Suppressor macrophage (primary cell): Measurements from ENCODE around the gene GMEB2.
A peak's percentile ranks its signal among the peaks of the same experiment; 100 is the strongest.
"Not testable (repeated sequence)": the region's sequence is repeated elsewhere in the genome, so short reads cannot be mapped to it uniquely, and the experiment has no call there.

ENCODE experiments used
- DNase-seq, 4 experiments: peaks; one replicate each; pipeline ENCODE4 v3.0.0-alpha.2; 2020 to 2022

Gene GMEB2

DNA sequence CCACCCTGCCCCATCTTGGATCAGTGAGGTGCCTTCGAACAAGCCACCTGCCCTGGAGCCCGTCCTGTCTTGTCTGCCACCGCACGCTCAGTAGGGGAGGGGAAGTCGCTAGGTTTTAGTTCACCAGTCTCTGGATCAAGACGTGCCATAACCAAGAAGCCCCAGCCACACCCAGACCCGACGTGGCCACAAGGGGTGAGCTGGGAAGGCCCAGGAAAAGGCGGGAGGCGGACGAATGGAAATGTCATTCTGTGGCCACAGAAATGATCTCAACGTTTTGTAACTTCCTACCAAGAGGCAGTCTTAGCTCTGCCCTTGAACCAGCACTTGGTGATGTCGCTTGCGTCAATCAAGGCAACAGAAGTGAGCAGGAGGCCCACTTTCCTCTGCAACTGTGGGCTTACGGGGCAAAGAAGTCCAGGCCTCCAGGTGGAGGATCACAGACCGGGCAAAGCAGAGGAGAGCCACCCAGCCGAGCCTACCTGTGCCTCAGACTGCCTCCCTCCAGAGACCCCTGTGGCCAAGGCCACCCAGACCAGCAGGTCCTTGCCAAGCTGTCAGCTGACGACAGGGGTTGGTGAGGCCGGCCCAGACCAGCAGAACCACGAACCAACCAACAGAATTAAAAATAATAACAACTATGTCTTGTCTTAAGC, 14.5 kb downstream of the GMEB2 start:
- DNase-seq = peak; percentile 89 to 94 (median 90)

DNA sequence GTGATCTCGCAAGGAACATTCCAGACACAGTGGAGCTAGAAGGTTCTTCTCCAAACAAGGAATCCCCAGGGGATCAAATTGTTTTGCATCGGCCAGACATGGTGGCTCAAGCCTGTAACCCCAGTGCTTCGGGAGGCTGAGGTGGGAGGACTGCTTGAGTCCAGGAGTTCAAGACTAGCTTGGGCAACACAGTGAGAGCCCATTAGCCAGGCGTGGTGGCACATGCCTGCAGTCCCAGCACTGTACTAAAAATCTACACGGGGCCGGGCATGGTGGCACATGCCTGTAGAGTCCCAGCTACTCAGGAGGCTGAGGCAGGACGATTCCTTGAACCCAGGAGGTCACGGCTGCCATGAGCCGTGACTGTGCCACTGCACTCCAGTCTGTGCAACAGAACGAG, 15.3 kb downstream of the GMEB2 start:
- no peak for DNase-seq

DNA sequence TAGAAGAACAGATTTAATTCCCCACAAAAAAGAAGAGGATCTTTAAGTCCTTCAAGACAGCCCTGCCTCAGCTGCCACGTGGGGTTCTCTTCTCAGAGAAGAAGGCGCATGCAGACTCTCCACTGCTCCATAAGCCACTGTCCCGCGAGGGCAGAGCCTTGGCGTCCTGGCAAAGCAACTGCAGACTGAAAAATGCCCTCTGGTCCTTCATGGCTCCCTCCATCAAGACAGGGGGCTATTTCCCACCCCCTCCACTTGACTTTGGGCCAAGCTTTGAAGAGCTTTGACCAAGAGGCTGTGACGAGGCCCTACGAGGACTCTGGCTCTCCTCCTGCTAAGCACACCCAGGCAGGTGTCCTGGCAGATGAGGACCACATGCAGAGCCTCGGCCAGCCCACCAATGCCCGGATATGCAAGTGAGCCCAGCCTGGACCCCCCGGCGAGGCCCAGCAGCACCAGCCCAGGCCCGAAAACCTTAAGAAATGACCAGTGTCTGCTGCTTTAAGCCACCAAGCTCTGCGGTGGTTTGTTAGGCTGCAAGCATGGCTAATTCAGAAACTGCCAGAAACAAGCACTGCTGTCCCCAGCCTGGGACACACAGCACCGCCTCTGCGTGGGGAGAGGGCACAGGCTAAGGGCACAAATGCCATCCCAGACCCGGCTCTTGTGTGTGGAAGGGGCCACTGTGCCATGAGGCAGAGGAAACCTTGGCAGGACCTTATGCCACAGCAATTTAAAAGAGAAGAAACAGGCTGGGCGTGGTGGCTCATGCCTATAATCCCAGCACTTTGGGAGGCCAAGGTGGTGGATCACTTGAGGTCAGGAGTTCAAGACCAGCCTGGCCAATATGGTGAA, 16.1 kb downstream of the GMEB2 start:
- peak in 1 of 4 experiments; percentile 20 for DNase-seq

DNA sequence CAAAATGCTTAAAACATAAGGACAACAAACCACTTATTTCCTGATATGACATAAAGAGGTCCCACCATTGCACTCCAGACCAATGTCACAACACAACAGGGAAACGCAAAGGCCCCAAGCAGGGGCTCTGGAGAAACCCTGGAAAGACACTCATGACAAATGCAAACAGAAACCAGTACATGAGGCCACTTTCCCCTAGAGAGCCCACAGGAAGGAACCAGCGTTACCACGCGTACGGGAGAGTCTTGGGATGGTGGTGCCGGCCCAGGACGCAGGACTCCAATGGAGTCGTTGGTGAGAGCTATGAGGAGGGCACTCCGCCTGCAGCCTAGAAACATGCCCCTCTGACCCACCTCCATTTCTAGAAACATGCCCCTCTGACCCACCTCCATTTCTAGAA, 20.2 kb downstream of the GMEB2 start:
- no peak for DNase-seq

DNA sequence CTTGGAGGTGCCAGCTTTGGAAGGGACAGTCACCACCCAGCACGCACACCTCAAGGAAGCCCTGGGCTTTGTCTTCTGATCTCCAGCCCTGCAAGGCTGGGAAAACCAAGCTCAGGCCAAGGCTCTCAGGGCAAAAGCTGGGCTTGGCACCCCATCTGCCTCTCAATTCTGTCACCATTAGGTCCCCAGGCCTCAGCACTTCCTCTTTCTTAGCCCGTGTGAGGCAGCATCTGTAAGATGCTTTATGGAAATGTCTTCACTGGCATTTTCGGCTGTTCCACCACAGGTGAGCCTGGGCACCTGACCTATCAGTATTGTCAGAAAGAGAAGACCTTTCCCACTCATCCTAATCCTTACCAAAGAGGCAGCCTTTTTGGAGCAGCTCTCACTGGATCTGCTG, 24.6 kb downstream of the GMEB2 start:
- DNase-seq = peak in 2 of 4 experiments; percentile 6 to 21

DNA sequence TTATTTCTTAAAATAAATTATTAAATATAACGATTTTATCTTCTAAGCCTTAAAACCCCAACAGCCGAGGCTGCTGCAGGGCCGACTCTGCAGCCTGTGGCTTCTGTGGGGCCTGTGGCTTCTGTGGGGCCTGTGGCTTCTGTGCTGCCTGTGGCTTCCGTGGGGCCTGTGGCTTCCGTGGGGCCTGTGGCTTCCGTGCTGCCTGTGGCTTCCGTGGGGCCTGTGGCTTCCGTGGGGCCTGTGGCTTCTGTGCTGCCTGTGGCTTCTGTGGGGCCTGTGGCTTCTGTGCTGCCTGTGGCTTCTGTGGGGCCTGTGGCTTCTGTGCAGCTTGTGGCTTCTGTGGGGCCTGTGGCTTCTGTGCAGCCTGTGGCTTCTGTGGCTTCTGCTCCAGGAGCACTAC, 25.2 kb downstream of the GMEB2 start:
- not testable (repeated sequence) for DNase-seq

DNA sequence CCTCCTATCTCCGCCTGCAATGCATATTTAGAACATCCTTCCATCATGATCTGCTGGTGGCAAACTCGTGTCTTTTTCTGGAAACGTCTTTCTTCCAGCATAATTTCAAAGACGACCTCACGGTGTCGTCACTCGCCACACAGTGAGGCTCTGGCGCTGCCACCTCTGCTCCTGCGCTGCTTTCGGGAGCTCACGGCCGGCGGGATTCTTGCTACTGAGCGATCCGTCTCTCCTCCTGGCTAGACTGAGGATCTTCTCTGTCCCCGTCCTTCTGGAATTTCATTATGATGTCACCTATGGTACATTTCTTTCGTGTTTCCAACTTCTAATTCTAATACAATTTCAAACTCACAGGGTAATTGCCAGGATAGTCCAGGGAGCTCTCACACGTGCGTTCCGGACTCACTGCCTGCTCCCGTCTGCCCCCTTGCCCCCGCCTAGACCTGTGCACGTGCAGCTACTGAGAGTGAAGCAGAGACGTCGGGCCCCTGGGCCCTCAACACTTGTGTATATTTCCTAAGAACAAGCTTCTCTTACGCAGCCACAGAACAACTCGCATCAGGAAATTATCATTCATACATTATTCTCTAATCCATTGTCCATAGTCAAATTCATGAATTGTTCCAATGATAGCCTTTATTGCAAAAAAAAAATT, 27.4 kb downstream of the GMEB2 start:
- DNase-seq = no peak

DNA sequence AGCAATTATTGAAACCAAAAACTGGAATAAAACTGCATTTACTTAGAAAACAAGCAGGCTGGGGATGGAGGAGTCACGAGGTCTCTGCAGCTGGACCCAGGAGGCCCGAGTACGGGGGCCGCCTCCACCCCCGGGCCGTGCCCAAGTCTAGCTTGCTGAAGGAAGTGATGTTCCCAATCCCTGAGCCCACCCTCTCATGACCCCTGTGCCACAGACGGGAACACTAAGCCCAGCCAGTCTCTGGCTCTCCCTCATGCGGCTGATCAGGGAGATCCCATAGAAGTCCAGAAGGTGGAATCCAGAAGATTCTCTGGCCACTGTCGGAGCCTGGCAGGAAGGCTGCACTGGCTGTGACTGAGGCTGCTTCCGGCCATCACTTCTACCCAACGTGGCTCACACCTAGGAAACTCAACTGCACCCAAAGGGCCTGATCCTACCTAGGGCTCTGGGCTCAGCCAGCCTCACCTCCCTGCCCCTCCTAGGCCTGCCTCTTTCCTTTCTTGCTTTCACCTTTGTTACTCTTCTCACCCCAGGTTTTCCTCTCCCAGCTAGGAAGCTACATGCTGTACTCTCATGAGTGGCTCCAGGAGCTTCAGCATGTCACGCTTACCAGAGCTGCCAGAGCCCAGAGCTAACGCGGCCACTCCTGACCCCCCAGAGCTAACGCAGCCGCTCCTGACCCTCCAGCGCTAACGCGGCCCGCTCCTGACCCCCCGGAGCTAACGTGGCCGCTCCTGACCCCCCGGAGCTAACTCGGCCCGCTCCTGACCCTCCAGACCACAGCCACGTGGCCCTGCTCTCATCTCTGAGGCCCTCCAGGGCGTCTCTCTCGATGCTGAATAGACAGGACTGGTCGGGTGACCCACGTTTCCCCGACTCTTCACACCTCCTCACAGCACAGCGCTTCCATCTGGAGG, 28.2 kb downstream of the GMEB2 start:
- no peak for DNase-seq

DNA sequence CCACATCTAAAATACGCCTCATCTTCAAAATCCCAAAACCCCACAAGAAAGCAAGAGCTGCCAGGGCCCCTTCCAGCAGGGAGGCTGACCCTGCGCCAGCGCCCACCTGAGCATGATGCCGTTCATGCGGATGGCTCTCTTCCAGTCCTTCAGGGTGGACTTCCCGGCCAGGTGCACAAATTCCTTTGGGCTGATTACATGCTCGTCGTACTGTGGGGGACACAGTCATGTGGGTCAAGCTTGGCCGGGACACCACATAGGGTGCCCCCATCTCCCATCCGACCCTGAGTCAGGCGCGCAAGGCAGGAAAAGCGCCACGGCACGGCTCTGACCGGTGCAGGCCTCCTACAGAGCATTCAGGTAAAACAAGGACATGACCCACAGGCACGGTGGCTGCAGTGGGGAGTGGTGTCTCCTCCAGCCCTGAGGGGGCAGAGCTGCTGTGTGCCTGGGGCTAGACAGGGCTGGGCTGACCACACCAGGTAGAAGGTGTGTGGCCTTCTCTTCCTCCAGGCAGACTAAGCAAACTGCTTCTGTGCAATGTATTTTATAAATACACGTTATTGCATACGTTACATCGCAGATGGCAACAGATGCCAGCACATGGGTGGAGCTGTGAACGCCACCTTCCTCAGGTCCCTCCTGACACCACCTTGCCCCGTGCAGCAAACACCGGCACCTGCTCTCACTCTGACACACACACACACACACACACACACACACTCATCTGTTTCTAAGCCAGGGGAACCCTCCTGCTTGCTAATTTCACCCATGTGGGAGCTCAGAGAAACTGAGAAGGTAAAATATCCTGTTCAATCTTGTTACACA, 29.0 kb downstream of the GMEB2 start:
- no peak for DNase-seq

DNA sequence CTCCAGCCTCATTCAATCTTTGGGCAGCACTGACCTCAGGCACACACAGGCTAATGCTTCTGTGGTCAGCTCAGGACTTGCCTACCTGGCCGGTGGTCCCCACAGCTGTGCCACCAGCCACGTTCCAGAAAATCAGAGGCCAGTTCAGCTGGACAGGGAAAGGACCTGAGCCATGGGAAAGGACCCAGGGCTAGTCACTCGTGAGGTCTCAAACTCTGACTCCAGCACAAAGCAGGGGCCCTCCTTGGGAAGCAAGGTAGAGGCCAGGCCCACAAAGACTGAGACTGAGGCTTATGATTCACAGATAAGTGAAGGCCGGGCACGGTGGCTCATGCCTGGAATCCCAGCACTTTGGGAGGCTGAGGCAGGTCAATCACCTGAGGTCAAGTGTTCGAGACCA, 30.5 kb downstream of the GMEB2 start:
- no peak for DNase-seq

DNA sequence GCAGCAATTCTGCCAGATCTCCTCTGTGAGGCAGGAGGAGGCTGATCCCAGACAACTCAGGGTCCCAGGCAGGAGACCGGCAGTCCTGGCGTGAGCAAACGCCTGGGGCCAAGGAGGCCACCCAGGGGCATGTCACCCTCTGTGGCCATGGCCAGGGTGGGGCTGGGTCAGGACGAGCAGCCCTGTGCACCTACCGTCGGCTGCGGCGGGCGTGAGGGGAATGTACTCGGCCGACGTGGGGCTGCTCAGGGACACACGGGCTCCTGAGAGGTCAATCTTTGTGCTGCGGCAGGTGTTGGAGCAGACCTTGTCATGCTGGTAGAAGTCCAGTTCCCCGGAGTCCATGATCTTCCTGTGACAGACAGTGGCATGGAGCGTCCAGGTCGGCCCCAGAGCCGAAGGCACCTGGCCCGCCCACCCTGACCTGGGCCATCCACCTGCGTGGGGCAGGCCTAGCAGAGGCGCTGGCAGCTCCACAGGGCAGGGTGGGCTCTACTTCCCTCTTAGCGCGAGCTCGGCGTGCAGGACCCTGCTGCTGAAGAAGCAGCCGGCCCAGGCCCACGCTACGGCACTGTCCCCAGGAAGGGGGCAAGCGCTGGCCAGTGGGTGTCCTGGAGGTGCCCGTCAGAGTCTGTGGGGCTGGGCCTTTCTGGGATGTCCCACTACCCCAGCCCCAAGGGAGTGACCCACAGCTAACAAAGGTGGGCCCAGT, 31.3 kb downstream of the GMEB2 start:
- no peak for DNase-seq

DNA sequence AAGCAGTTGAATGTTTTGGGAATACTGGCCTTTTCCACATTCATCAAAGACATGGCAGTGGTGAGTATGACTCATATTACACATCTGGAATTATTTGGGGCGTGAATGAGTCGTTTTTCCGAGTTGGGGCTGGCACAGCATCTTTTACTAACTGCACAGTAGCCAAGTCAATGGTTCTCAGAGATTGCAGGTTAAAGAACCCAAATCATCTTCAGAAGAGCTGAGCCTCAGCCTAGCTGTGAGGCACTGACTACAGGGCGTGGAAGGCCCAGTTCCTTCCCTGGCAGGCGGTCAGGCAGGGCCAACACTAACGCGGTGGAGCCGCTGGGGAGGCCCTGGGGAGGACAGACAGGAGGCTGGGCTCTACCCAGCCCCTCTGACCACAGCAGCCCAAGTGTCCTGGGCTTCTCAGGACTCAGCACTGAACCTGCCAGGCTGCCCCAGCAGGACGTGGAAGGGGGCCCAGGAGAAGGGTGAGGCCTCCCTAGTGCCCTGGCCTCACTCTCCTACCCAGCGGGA, 32.8 kb downstream of the GMEB2 start:
- no peak for DNase-seq

DNA sequence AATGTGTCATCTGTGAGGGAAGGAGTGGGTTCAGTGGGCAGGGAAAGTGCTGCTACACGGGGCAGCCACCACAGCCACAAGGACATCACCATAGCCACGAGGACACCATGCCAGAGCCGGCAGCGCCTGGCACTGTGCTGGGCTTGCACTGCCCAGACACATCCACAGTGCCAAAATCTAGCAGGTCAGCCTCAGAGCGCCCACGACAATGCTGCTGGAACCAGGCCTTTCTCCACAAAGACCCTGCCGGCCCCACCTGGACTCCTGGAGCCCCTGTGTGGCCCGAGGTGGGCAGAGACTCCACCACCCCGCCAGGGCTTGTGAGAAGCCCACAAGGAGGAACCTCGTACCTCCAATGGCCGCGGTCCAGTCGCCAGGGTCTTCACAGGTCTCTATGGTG, 34.2 kb downstream of the GMEB2 start:
- DNase-seq = no peak

DNA sequence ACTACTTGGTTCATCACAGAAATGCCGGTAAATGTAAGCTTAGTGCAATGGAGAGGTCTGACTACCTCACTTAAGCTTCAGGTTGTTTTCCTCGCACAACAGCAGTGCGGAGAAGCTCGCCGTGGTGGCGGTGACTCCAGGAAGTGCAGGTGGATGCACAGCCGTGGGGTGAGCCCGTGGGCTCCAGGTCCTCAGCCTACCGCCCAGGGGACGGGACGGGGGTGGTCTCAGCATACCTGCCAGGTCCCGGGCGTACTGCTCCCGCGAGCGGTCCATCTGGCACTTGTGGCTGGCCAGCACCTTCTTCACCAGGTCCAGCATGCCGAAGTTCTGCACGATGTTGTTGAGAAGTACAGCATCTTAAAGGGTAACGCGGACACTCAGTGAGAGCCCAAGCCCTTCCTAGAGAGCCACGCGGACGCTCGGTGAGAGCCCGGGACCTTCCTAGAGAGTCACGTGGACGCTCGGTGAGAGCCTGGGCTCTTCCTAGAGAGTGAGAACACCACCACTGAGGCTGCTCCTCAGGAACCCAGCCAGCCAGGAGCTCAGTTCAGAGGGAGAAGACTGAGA, 35.0 kb downstream of the GMEB2 start:
- no peak for DNase-seq

DNA sequence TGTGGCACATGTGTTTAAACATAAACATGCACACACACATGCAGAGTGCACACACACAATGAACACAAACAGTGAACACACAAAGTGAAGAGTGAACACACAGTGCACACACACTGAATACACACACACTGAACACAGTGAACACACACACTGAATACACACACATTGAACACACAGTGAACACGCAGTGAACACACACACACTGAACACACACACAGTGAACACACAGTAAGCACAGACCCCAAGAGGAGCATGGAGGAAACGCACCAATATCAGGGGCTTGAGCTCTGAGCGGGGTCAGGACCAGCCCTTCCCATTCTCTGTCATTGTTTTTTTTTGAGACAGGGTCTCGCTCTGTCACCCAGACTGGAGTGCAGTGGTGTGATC, 35.8 kb downstream of the GMEB2 start:
- no peak for DNase-seq

DNA sequence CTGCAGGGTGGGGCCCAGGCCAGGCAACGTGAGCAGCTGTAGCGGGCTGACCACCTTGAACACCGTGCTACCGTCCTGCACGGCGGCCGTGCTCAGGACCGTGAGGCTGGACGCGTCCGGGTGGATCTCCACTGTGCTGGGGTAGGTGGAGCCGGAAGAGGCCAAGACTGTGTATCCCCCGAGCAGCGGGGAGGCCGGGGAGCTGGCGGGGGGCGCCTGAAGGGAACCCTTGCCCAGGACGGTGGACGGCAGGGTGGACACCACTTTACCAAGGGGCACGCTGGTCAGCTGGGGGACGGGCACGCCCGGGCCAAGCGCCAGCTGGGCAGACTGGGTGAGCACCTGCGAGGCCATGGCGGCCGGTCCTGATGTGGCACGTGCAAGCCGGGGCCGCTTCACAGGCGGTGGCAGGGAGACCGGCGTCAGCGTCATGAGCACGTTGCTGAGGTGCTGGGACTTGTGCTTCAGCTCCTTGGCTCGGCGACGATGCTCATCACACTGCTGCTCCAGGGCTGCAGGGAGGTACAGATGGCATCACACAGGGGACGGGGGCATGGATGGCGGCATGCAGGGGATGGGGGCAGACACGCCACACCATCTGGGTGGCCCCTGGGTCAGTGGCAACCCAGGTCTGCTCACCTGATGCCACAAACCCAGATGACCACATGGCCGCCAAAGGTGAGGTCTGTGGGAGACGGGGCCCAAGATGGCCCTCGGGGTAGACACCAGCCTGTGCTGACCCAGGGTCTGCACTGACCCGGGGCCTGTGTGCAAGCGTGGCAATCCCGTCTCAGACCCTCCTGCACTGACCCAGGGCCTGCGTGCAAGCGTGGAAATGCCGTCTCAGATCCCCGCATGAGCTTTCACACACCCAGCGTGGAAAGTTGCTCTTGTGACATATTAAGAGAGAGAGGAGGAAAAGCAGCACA, 36.4 kb downstream of the GMEB2 start:
- DNase-seq = no peak

DNA sequence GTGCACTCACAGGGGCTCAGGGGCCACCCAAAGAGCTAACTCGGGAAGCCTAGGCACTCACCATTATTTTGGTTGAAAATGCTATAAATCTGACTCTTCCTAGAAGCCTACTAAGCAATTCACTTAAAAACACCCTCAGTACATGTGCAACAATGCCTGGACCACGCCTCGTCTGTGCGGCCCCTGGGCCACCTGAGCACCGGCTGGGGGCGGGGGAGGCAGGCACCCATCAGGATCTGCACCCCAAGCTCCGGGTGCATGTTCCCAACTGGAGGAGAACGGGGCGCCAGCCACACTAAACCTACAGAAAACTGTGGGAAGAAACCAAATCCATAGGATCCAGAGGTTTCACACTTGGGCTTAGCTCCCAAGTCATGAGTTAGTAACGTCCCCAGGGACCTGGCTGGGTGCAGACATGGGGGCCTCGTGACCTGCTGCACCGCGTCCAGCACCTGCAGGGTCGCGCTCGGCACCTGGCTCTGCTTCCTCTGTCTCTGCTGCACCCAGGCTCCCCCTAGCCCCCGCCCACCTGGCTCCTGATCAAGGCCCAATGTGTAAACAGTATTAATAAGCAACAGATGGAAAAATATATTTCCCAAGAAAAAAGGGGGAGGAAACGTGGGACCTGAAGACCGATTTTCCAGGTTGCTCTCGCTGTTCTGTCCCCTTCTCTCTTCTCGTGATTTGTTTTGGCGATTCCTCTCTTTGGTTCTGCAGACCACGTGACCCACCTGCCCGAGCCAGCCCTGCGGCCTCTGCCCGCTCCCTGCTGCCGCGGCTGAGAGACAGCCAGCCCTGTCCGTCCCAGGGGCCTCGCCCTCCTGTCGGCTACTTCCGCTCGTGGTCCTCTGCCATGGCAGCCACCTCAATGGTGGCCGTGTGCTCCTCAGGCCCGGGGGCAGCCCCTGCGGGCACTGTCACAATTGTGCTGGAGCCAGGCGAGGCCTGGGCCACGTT, 37.4 kb downstream of the GMEB2 start:
- DNase-seq = no peak

DNA sequence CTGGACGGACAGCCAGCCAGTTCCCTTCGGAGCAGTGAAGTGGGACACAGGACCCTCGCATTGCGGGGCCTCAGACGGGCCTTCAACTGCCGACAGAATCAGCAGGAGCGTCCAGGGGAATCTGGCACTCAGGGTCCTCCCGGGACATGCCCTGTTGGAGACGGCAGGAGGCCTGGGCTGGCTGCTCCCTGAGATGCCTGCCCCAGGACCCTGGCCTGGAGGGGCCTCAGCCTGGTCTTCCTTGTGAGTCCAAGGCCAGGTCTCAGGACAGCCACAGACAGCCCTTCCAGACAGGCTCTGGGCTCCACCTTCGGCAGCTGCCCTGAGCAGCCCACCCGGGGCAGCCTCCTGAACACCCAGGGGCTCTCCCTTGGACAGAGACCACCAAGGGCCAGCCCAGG, 38.3 kb downstream of the GMEB2 start:
- DNase-seq = no peak
